Endothelial cell of umbilical vein (primary cell): Measurements from ENCODE around the gene TRAPPC2L. TPM values are rescaled to one million over a fixed set of nuclear protein-coding genes. Genes with fewer than 3 reads are reported as not detected.

Experiments used
- BruUV-seq: library from RNA; stranded (reverse); fragments of 400-500 nt; replicated peaks from 2 replicates; lab custom pipeline; 2021; lab: Mats Ljungman, UMichigan
- CTCF ChIA-PET: fragments of 300-600, 350-600 bp; sonication (Branson Sonifier 250); formaldehyde crosslinking; loops from one replicate; lab custom pipeline; 2021; ENCODE audit warnings: antibody characterized with exemption, inconsistent platforms; lab: Charles Lee
- POLR2A ChIA-PET: fragments of 300-600, 350-600 bp; sonication (Branson Sonifier 250); formaldehyde crosslinking; loops from one replicate; lab custom pipeline; 2021; ENCODE audit warnings: antibody characterized with exemption, inconsistent platforms; lab: Charles Lee
- DNase-seq: peaks from one replicate; pipeline ENCODE4 v3.0.0-alpha.2; 2011; ENCODE audit warnings: low read depth, low spot score
- FAIRE-seq: peaks from 2 replicates; lab custom pipeline; 2011; peaks lifted over from hg19 to GRCh38; lab: Jason Lieb, UNC
- H2AFZ ChIP-seq: 2 replicates; pipeline ENCODE4 v1.6.0; 2012; ENCODE audit warnings: low read depth, low read length, control low read depth, inconsistent platforms
- H3K27ac ChIP-seq: 2 replicates; pipeline ENCODE4 v1.5.1; 2011; ENCODE audit warnings: low read depth, mild to moderate bottlenecking, control low read depth, low read length, moderate library complexity; ENCODE audit not compliant: insufficient read depth
- H3K27me3 ChIP-seq, 2 experiments: 2 replicates each; pipeline versions ENCODE4 v1.6.0 to v1.6.1; 2011; ENCODE audit warnings: low read length in 2 of 2, mixed read lengths in 1 of 2; ENCODE audit not compliant: control insufficient read depth in 2 of 2, insufficient read depth in 2 of 2
- H3K36me3 ChIP-seq, 2 experiments: 2 replicates in 1 of 2; 3 replicates in 1 of 2; pipeline ENCODE4 v1.5.1; 2011; ENCODE audit warnings: low read length in 2 of 2, mild to moderate bottlenecking in 1 of 2, moderate library complexity in 1 of 2; ENCODE audit not compliant: control insufficient read depth in 2 of 2, insufficient read depth in 2 of 2; ENCODE audit errors: extremely low read depth in 1 of 2
- H3K4me1 ChIP-seq: 3 replicates; pipeline ENCODE4 v1.5.1; 2011; ENCODE audit warnings: mild to moderate bottlenecking, low read length; ENCODE audit not compliant: control insufficient read depth, insufficient read depth; ENCODE audit errors: extremely low read depth
- H3K4me2 ChIP-seq: 2 replicates; pipeline ENCODE4 v1.6.1; 2011; ENCODE audit warnings: low read length, control low read depth, mixed read lengths; ENCODE audit not compliant: insufficient read depth
- H3K4me3 ChIP-seq, 3 experiments: fragments of 200-600 bp in 1 of 3; sonication (generic), shearing (Covaris generic) in 1 of 3; replicated peaks in 1 of 3; 2 replicates each; pipeline ENCODE4 v1.5.1; 2011 to 2016; ENCODE audit warnings: control low read depth in 3 of 3, low read length in 3 of 3, mild to moderate bottlenecking in 2 of 3, inconsistent platforms in 1 of 3, low read depth in 1 of 3, moderate library complexity in 1 of 3; ENCODE audit not compliant: insufficient read depth in 1 of 3
- H3K79me2 ChIP-seq: 2 replicates; pipeline ENCODE4 v1.6.0; 2012; ENCODE audit warnings: low read length, inconsistent platforms; ENCODE audit not compliant: control insufficient read depth, insufficient read depth
- H3K9ac ChIP-seq: replicated peaks from 2 replicates; pipeline ENCODE3; 2011; ENCODE audit warnings: low read length, control low read depth; ENCODE audit not compliant: insufficient read depth; ENCODE audit errors: extremely low read depth
- H3K9me1 ChIP-seq: replicated peaks from 3 replicates; pipeline ENCODE4 v1.6.0; 2011; ENCODE audit warnings: mild to moderate bottlenecking, low read length; ENCODE audit not compliant: control insufficient read depth, insufficient read depth; ENCODE audit errors: extremely low read depth
- H3K9me3 ChIP-seq: replicated peaks from 2 replicates; pipeline ENCODE4 v1.5.1; 2012; ENCODE audit warnings: low read length, inconsistent platforms; ENCODE audit not compliant: control insufficient read depth, insufficient read depth
- H4K20me1 ChIP-seq: replicated peaks from 2 replicates; pipeline ENCODE3; 2011; ENCODE audit warnings: mild to moderate bottlenecking, low read length; ENCODE audit not compliant: control insufficient read depth, insufficient read depth; ENCODE audit errors: extremely low read depth
- CTCF ChIP-seq, 2 donors: IDR thresholded peaks; 1 replicate in 1 of 2; 2 replicates in 1 of 2; pipeline ENCODE4 v1.5.1; 2011; ENCODE audit warnings: low read length in 2 of 2, mild to moderate bottlenecking in 2 of 2, moderate library complexity in 2 of 2, control low read depth in 1 of 2, inconsistent platforms in 1 of 2, low read depth in 1 of 2; ENCODE audit not compliant: insufficient read depth in 1 of 2; ENCODE audit errors: extremely low read depth in 1 of 2
- EZH2 ChIP-seq: IDR thresholded peaks from 2 replicates; pipeline ENCODE4 v1.6.1; 2012; ENCODE audit warnings: borderline replicate concordance, low read depth, mild to moderate bottlenecking, moderate library complexity, low read length, inconsistent platforms; ENCODE audit not compliant: severe bottlenecking
- FOS ChIP-seq: IDR thresholded peaks from 2 replicates; pipeline ENCODE4 v1.6.1; 2011; ENCODE audit warnings: mild to moderate bottlenecking, low read length, moderate library complexity, borderline replicate concordance; ENCODE audit not compliant: insufficient read depth
- GATA2 ChIP-seq: IDR thresholded peaks from 2 replicates; pipeline ENCODE4 v1.7.0; 2011; ENCODE audit warnings: low read depth, mild to moderate bottlenecking, moderate library complexity, mixed read lengths, low read length; ENCODE audit not compliant: insufficient read length, insufficient read depth
- JUN ChIP-seq: IDR thresholded peaks from 2 replicates; pipeline ENCODE4 v1.6.1; 2011; ENCODE audit warnings: borderline replicate concordance, low read depth; ENCODE audit not compliant: insufficient read length, insufficient read depth
- MYC ChIP-seq: IDR thresholded peaks from one replicate; pipeline ENCODE4 v1.6.1; 2011; ENCODE audit warnings: mild to moderate bottlenecking, low read depth, low read length
- POLR2AphosphoS5 ChIP-seq: IDR thresholded peaks from 2 replicates; pipeline ENCODE4 v1.6.1; 2012; ENCODE audit warnings: low read depth, mild to moderate bottlenecking, control low read depth, low read length, moderate library complexity; ENCODE audit not compliant: insufficient read depth
- dilution Hi-C: fragments of 300-500 bp; cut with MboI; formaldehyde crosslinking; loops from one replicate; pipeline ENCODE4 v1.15.0; 2019; ENCODE audit warnings: low sequenced_read_pairs; ENCODE audit not compliant: extremely low pct_ligation_motif_present
- intact Hi-C: fragments of 100-400 bp; cut with micrococcal nuclease; formaldehyde crosslinking; loops from one replicate; pipeline ENCODE4 v1.10.0; 2022
- polyA plus RNA-seq, 4 experiments: library from polyadenylated mRNA; depleted of rRNA in 3 of 4; stranded (reverse) in 3 of 4; unstranded in 1 of 4; fragments of >200 nt; gene quantifications; 2 replicates each; pipeline versions ENCODE4 v1.2.1 to v1.2.3, GENCODE V29; 2011 to 2012; ENCODE audit warnings: missing spikeins in 1 of 4
- total RNA-seq: library from RNA; stranded (reverse); gene quantifications from 2 replicates; pipeline ENCODE4 v1.2.3, GENCODE V29; 2021
- TF ChIP-seq, protein P1 (sequence below): IDR thresholded peaks from 2 replicates; pipeline ENCODE4 v1.6.1; 2011; ENCODE audit not compliant: insufficient read depth, insufficient read length

TRAPPC2L gene
- total and polyA plus RNA-seq, 2 donors (not counting 3 experiments of a cell fraction or from before 2014, with no cell fraction given) = 61.9 to 131 TPM

DNA sequence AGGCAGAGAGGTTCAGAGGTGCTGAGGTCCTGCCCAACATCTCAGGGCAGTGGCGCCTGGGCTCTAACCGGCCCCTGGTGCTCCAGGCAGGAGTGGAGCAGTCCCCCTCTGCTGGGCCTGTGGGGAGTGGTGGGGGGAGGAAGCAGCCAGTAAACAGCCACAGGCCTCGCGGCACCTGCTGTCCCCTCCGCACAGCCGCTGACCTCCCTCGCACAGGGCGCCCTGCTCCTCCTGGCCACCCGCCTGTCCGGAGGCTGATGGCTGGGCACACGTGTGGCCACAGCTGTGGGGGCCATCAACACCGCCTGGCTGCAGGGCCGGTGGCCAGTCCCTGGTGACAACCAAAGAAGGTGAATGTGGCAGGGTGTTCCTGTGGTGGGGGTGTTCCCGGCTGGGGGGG lies 46.3 kb downstream of the TRAPPC2L start:
- ChIA-PET POLR2A (no interaction called here), CTCF (no interaction called here)
- H3K9ac ChIP-seq = no peak overlapping the region
- no peak overlapping the region for H2AFZ ChIP-seq
- TF ChIP-seq, protein P1, sequence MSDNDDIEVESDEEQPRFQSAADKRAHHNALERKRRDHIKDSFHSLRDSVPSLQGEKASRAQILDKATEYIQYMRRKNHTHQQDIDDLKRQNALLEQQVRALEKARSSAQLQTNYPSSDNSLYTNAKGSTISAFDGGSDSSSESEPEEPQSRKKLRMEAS = no peak
- TF ChIP-seq MYC = no peak
- no peak for TF ChIP-seq CTCF (IDR thresholded peaks at IDR 0.05; ENCODE audit: extremely low read depth in 1 of 2, insufficient read depth in 1 of 2, low read depth in 1 of 2, low read length in 2 of 2)
- no peaks in the 10 kb centered on the region for H3K9me3 ChIP-seq
- intact Hi-C loops (no loop called here), dilution Hi-C loops (no loop called here)
- no peak overlapping the region for H3K4me3 ChIP-seq
- H3K9me1 ChIP-seq = no peaks in the 10 kb centered on the region
- DNase-seq (no peak), FAIRE-seq (no peak)
- no peaks in the 10 kb centered on the region for H3K79me2 ChIP-seq
- H3K27me3 ChIP-seq = no peaks in the 10 kb centered on the region
- no peak overlapping the region for H3K4me2 ChIP-seq
- H3K4me1 ChIP-seq = no peaks in the 10 kb centered on the region
- H3K27ac ChIP-seq = no peak overlapping the region
- no peaks in the 10 kb centered on the region for H3K36me3 ChIP-seq
- no peaks in the 10 kb centered on the region for H4K20me1 ChIP-seq
- no TSS peak for BruUV-seq

- no peak overlapping the region for H2AFZ ChIP-seq
- H3K4me2 ChIP-seq = no peak overlapping the region
- H3K36me3 ChIP-seq = no peaks in the 10 kb centered on the region
- H4K20me1 ChIP-seq = no peaks in the 10 kb centered on the region
- no peak overlapping the region for H3K4me3 ChIP-seq
- H3K9ac ChIP-seq = no peak overlapping the region
- H3K4me1 ChIP-seq = no peaks in the 10 kb centered on the region
- DNase-seq (no peak), FAIRE-seq (no peak)
- H3K9me1 ChIP-seq = no peaks in the 10 kb centered on the region
- dilution Hi-C loops = no loop called here
- no peak overlapping the region for H3K27ac ChIP-seq
- H3K79me2 ChIP-seq = no peaks in the 10 kb centered on the region
- intact Hi-C loops = no loop called here
- CTCF ChIA-PET = no interaction called here
- no peaks in the 10 kb centered on the region for H3K9me3 ChIP-seq
- TF ChIP-seq FOS (no peak), POLR2AphosphoS5 (no peak), MYC (no peak), JUN (no peak), GATA2 (no peak), EZH2 (no peak), CTCF (IDR thresholded peaks at IDR 0.05; ENCODE audit: extremely low read depth in 1 of 2, insufficient read depth in 1 of 2, low read depth in 1 of 2, low read length in 2 of 2) (no peak)
- TF ChIP-seq, protein P1 = no peak
- POLR2A ChIA-PET = no interaction called here
- no TSS peak for BruUV-seq
- no peaks in the 10 kb centered on the region for H3K27me3 ChIP-seq
Measured at GRCh38 chr16:88904676-88905365, 47.9 kb downstream of the TRAPPC2L start.
